GM23338 (cell line): ENCODE data around the gene LNP1. TPM values are rescaled to one million over a fixed set of nuclear protein-coding genes. Genes with fewer than 3 reads are reported as not detected.

ENCODE experiments used
- ATAC-seq: fragments of 200-7000 bp; cut with Tn5 transposase; 3 replicates; pipeline ENCODE4 v1.9.1; 2020
- DNase-seq: peaks from one replicate; pipeline ENCODE4 v3.0.0-alpha.2; 2015; ENCODE audit warnings: low spot score
- H2AFZ ChIP-seq: fragments of 200-600 bp; sonication (generic); 2 replicates; pipeline ENCODE4 v1.8.0; 2016; ENCODE audit warnings: antibody characterized with exemption, mild to moderate bottlenecking, moderate library complexity
- H3F3A ChIP-seq: fragments of 200-600 bp; sonication (generic); replicated peaks from 2 replicates; pipeline ENCODE4 v1.8.0; 2017; ENCODE audit warnings: antibody characterized with exemption, mixed run types, low read depth
- H3K27ac ChIP-seq: fragments of 200-600 bp; sonication (generic); 2 replicates; pipeline ENCODE4 v1.6.1; 2016; ENCODE audit warnings: low read depth
- H3K27me3 ChIP-seq: fragments of 200-600 bp; sonication (generic); 2 replicates; pipeline ENCODE4 v1.8.0; 2016; ENCODE audit warnings: mild to moderate bottlenecking, mixed run types, moderate library complexity; ENCODE audit not compliant: insufficient read depth
- H3K36me3 ChIP-seq: fragments of 200-600 bp; sonication (generic); 2 replicates; pipeline ENCODE4 v1.8.0; 2016; ENCODE audit warnings: mild to moderate bottlenecking; ENCODE audit not compliant: insufficient read depth
- H3K4me1 ChIP-seq: fragments of 200-600 bp; sonication (generic); 2 replicates; pipeline ENCODE4 v1.8.0; 2016; ENCODE audit warnings: mild to moderate bottlenecking, moderate library complexity; ENCODE audit not compliant: insufficient read depth
- H3K4me2 ChIP-seq: fragments of 200-600 bp; sonication (generic); 2 replicates; pipeline ENCODE4 v1.7.1; 2017; ENCODE audit warnings: mixed run types
- H3K4me3 ChIP-seq: fragments of 200-600 bp; sonication (generic); 2 replicates; pipeline ENCODE4 v1.6.1; 2016; ENCODE audit warnings: mixed run types
- H3K79me2 ChIP-seq: fragments of 200-600 bp; sonication (generic); replicated peaks from 2 replicates; pipeline ENCODE4 v1.8.0; 2017; ENCODE audit warnings: mild to moderate bottlenecking; ENCODE audit not compliant: insufficient read depth
- H3K9me2 ChIP-seq: fragments of 200-600 bp; sonication (generic); 2 replicates; pipeline ENCODE4 v1.8.0; 2017; ENCODE audit not compliant: insufficient read depth
- H4K20me1 ChIP-seq: fragments of 200-600 bp; sonication (generic); replicated peaks from 2 replicates; pipeline ENCODE4 v1.8.0; 2017; ENCODE audit warnings: mild to moderate bottlenecking; ENCODE audit not compliant: insufficient read depth
- H3K27ac Mint-ChIP-seq: 2 replicates; pipeline ENCODE4 v1.8.0; 2020; ENCODE audit warnings: inconsistent platforms, mild to moderate bottlenecking, moderate library complexity, mixed read lengths
- H3K27me3 Mint-ChIP-seq: 3 replicates; pipeline ENCODE4 v1.8.0; 2022; ENCODE audit warnings: low read depth, mild to moderate bottlenecking, moderate library complexity, mixed read lengths, inconsistent platforms; ENCODE audit not compliant: insufficient read depth, poor library complexity
- H3K36me3 Mint-ChIP-seq: 3 replicates; pipeline ENCODE4 v1.8.0; 2021; ENCODE audit warnings: low read depth, mild to moderate bottlenecking, inconsistent platforms, moderate library complexity, mixed read lengths
- H3K4me1 Mint-ChIP-seq: 3 replicates; pipeline ENCODE4 v1.8.0; 2020; ENCODE audit warnings: mild to moderate bottlenecking, inconsistent platforms, mixed read lengths
- H3K4me3 Mint-ChIP-seq: 3 replicates; pipeline ENCODE4 v1.8.0; 2021; ENCODE audit warnings: moderate library complexity, mild to moderate bottlenecking, inconsistent platforms, mixed read lengths
- H3K9me3 Mint-ChIP-seq: 3 replicates; pipeline ENCODE4 v1.8.0; 2020; ENCODE audit warnings: moderate library complexity, mild to moderate bottlenecking, inconsistent platforms, mixed read lengths
- CREB1 ChIP-seq: fragments of 250-450 bp; sonication (Bioruptor Pico); IDR thresholded peaks from 2 replicates; pipeline ENCODE4 v1.5.0; 2020; ENCODE audit warnings: low read depth, mild to moderate bottlenecking, moderate library complexity
- JUNB ChIP-seq: IDR thresholded peaks from one replicate; pipeline ENCODE4 v1.6.1; 2016; ENCODE audit warnings: antibody characterized with exemption; ENCODE audit not compliant: unreplicated experiment
- NANOG ChIP-seq: IDR thresholded peaks from 2 replicates; pipeline ENCODE4 v1.6.1; 2016; ENCODE audit warnings: antibody characterized with exemption, borderline replicate concordance
- POLR2AphosphoS5 ChIP-seq: IDR thresholded peaks from 2 replicates; pipeline ENCODE4 v1.6.1; 2016; ENCODE audit warnings: antibody characterized with exemption, low read depth
- STAT1 ChIP-seq: IDR thresholded peaks from one replicate; pipeline ENCODE4 v1.6.1; 2016; ENCODE audit warnings: antibody characterized with exemption; ENCODE audit not compliant: unreplicated experiment
- ZNF331 ChIP-seq: fragments of 250-450 bp; sonication (Bioruptor Pico); IDR thresholded peaks from 2 replicates; pipeline ENCODE4 v1.5.0; 2020; ENCODE audit warnings: low read depth, mild to moderate bottlenecking, moderate library complexity
- ZNF462 ChIP-seq: fragments of 250-450 bp; sonication (Bioruptor Pico); IDR thresholded peaks from 2 replicates; pipeline ENCODE4 v1.5.0; 2020; ENCODE audit warnings: mild to moderate bottlenecking, moderate library complexity
- polyA plus RNA-seq: library from polyadenylated mRNA; unstranded; fragments of >200 nt; fragmentation: Nextera tagmentation; extraction: Ambion mirVana; gene quantifications from 2 replicates; pipeline ENCODE4 v1.2.1, GENCODE V29; 2016
- total RNA-seq: library from RNA; depleted of rRNA; stranded (reverse); fragments of >200 nt; shearing (Covaris generic); gene quantifications from 2 replicates; pipeline ENCODE4 v1.2.3, GENCODE V29; 2014

LNP1 gene
- total and polyA plus RNA-seq, 2 experiments from 2014 or later: 4.7 to 6.7 TPM

GRCh38 chr3:100425316-100425715 is 24.0 kb downstream of the LNP1 start (continued):
- no peak for TF ChIP-seq JUNB

GRCh38 chr3:100426067-100426682 is 24.8 kb downstream of the LNP1 start:
- H3K4me3 Mint-ChIP-seq: no peak overlapping the region
- Histone ChIP-seq H3K9me2 (no peaks in the 10 kb centered on the region), H3K79me2 (no peaks in the 10 kb centered on the region), H3K36me3 (no peaks in the 10 kb centered on the region), H3K27ac (no peak overlapping the region), H3K4me3 (no peak overlapping the region), H3K4me2 (no peak overlapping the region), H3K4me1 (no peaks in the 10 kb centered on the region), H3K27me3 (no peaks in the 10 kb centered on the region), H3F3A (no peaks in the 10 kb centered on the region), H2AFZ (no peak overlapping the region), H4K20me1 (peaks cover 3% of the 10 kb centered on the region; the same call in 1 of the 2 replicates)
- H3K27ac Mint-ChIP-seq: no peak overlapping the region
- no peaks in the 10 kb centered on the region for H3K27me3 Mint-ChIP-seq
- DNase-seq (no peak), ATAC-seq (no peak)
- H3K9me3 Mint-ChIP-seq: no peaks in the 10 kb centered on the region
- no peaks in the 10 kb centered on the region for H3K36me3 Mint-ChIP-seq
- TF ChIP-seq CREB1: no peak
- no peak for TF ChIP-seq POLR2AphosphoS5
- no peak for TF ChIP-seq STAT1
- no peak for TF ChIP-seq ZNF462 (CRISPR knock-in tag)
- no peak for TF ChIP-seq JUNB
- TF ChIP-seq ZNF331: no peak
- no peak for TF ChIP-seq NANOG
- peaks cover 3% of the 10 kb centered on the region; the same call in 2 of the 3 replicates for H3K4me1 Mint-ChIP-seq
